AG04450 (cell line): Measurements from ENCODE around the gene ZMYND11. TPM values are rescaled to one million over a fixed set of nuclear protein-coding genes. Genes with fewer than 3 reads are reported as not detected.
A peak's percentile ranks its signal among the peaks of the same experiment; 100 is the strongest.

Experiments used
- CTCF ChIA-PET: fragments of 300-600, 350-600 bp; formaldehyde crosslinking; extraction: SDS; loops from one replicate; lab custom pipeline; 2022; ENCODE audit warnings: antibody characterized with exemption, inconsistent platforms; lab: Charles Lee
- POLR2A ChIA-PET: fragments of 350-600 bp; formaldehyde crosslinking; extraction: SDS; loops from one replicate; lab custom pipeline; 2021; ENCODE audit warnings: antibody characterized with exemption, inconsistent platforms; lab: Yijun Ruan, JAX
- DNase-seq: peaks from one replicate; pipeline ENCODE4 v3.0.0-alpha.2; 2011; ENCODE audit warnings: low read depth, low spot score
- H3K27ac ChIP-seq: one replicate; pipeline ENCODE4 v1.5.1; 2012; ENCODE audit warnings: low read depth, low read length, control low read depth
- H3K27me3 ChIP-seq: one replicate; pipeline ENCODE4 v1.6.0; 2012; ENCODE audit warnings: low read length; ENCODE audit not compliant: control insufficient read depth, insufficient read depth
- H3K4me3 ChIP-seq: 2 replicates; pipeline ENCODE4 v1.5.1; 2011; ENCODE audit warnings: mild to moderate bottlenecking, low read depth, low read length, control low read depth
- H3K9me3 ChIP-seq: 2 replicates; pipeline ENCODE4 v1.5.1; 2012; ENCODE audit warnings: low read length; ENCODE audit not compliant: control insufficient read depth, insufficient read depth
- CTCF ChIP-seq: IDR thresholded peaks from 2 replicates; pipeline ENCODE4 v1.5.1; 2011; ENCODE audit warnings: low read depth, low read length, control low read depth, inconsistent platforms
- polyA plus RNA-seq: library from polyadenylated mRNA; depleted of rRNA; stranded (reverse); fragments of >200 nt; gene quantifications from 2 replicates; pipeline ENCODE4 v1.2.3, GENCODE V29; 2011

ZMYND11 gene
- polyA plus RNA-seq, 1 experiment: 76.0 TPM

- ChIA-PET CTCF (no interaction called here), POLR2A (no interaction called here)
Observed at GRCh38 chr10:278707-279106, 143.5 kb downstream of the ZMYND11 start.

GRCh38 chr10:279232-279631 lies 144.0 kb downstream of the ZMYND11 start:
- H3K9me3 ChIP-seq: no peaks in the 10 kb centered on the region; the same call in 1 of the 2 replicates
- H3K27me3 ChIP-seq: no peaks in the 10 kb centered on the region
- POLR2A ChIA-PET: no interaction called here
- H3K4me3 ChIP-seq: no peak overlapping the region
- H3K27ac ChIP-seq: no peak overlapping the region
- TF ChIP-seq CTCF: no peak
- no peak for DNase-seq
- CTCF ChIA-PET: no interaction called here

More at GRCh38 chr10:278707-279106, 143.5 kb downstream of the ZMYND11 start:
- no peak overlapping the region for H3K4me3 ChIP-seq
- H3K27me3 ChIP-seq: no peaks in the 10 kb centered on the region
- no peak for DNase-seq
- H3K9me3 ChIP-seq: no peaks in the 10 kb centered on the region; the same call in 1 of the 2 replicates
- TF ChIP-seq CTCF: no peak
- no peak overlapping the region for H3K27ac ChIP-seq

DNA sequence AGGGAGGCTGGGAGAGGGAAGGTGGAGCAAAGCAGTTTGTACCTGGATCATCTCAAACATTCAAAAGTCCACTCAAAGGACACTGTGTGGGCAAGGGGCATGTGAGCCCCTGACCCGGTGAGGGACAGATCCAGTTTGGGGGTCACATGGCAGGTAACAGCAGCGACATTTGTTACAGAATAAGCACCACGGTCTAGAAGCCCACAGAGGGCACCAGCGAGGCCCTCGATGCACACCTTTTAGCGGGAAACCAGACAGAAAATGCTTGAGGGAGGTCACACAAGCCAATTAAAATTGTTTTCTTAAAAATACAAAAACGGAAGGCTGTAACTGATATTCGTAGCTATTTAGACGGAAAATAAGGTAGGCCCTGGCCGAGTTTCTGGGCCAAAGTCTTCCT lies 144.4 kb downstream of the ZMYND11 start:
- H3K4me3 ChIP-seq: no peak overlapping the region
- POLR2A ChIA-PET: no interaction called here

GRCh38 chr10:282294-283139 lies 147.3 kb downstream of the ZMYND11 start:
- H3K4me3 ChIP-seq: no peak overlapping the region
- ChIA-PET POLR2A (no interaction called here), CTCF (no interaction called here)
- peak; percentile 7 for DNase-seq
- H3K27me3 ChIP-seq: no peaks in the 10 kb centered on the region
- no peak for TF ChIP-seq CTCF
- peak overlapping the region; percentile 4 for H3K27ac ChIP-seq
- H3K9me3 ChIP-seq: no peaks in the 10 kb centered on the region; the same call in 1 of the 2 replicates

More for the DNA sequence above, 144.4 kb downstream of the ZMYND11 start:
- no peaks in the 10 kb centered on the region; the same call in 1 of the 2 replicates for H3K9me3 ChIP-seq
- H3K27me3 ChIP-seq: no peaks in the 10 kb centered on the region
- no peak for TF ChIP-seq CTCF
- no peak for DNase-seq
- H3K27ac ChIP-seq: no peak overlapping the region
- CTCF ChIA-PET: no interaction called here

DNA sequence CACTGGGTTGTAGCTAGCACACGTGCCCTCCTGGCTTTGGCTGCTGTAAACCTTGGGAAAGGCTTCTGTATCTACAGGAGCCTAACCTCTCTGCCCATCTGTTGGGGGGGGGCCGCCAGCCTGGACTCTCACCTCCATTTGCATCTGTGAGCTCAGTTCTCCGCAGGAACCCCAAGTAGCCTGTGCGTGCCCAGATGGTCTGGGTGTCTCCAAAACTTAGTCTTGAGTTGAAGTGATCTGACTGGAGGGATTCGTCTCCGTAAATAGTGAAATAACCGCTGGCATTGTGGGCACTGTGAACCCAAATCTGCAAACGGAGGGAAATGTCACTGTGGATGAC lies 147.9 kb downstream of the ZMYND11 start:
- TF ChIP-seq CTCF: no peak
- H3K9me3 ChIP-seq: no peaks in the 10 kb centered on the region; the same call in 1 of the 2 replicates
- no peaks in the 10 kb centered on the region for H3K27me3 ChIP-seq
- no peak for DNase-seq
- no peak overlapping the region for H3K27ac ChIP-seq
- ChIA-PET CTCF (no interaction called here), POLR2A (no interaction called here)
- H3K4me3 ChIP-seq: no peak overlapping the region
